Measurements from ENCODE around the gene MOSMO. TPM values are rescaled to one million over a fixed set of nuclear protein-coding genes. Genes with fewer than 3 reads are reported as not detected.

MOSMO gene
- total and polyA plus RNA-seq, 10 of the 15 experiments (the other 5 are each of a cell fraction or from before 2014, with no cell fraction given): 1.7 to 26.7 (median 12.2) TPM

DNA sequence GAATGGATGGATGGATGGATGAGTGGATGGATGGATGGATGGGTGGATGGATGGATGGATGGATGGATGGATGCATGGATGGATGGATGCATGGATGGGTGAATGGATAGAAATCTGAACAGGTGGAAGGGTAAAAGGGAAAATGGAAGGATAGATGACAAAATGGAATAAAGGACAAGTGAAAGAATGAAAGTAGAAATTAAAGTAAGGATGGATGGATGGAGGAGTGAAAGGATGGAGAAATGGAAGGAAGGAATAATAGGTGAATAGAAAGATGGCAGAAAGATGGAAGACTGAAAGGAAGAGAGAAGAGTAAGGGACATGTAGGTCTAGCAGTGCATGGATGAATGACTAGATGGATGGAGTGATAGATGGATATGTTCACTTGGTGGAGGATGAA, 114.3 kb downstream of the MOSMO start (continued):
- TF ChIP-seq, protein P1, sequence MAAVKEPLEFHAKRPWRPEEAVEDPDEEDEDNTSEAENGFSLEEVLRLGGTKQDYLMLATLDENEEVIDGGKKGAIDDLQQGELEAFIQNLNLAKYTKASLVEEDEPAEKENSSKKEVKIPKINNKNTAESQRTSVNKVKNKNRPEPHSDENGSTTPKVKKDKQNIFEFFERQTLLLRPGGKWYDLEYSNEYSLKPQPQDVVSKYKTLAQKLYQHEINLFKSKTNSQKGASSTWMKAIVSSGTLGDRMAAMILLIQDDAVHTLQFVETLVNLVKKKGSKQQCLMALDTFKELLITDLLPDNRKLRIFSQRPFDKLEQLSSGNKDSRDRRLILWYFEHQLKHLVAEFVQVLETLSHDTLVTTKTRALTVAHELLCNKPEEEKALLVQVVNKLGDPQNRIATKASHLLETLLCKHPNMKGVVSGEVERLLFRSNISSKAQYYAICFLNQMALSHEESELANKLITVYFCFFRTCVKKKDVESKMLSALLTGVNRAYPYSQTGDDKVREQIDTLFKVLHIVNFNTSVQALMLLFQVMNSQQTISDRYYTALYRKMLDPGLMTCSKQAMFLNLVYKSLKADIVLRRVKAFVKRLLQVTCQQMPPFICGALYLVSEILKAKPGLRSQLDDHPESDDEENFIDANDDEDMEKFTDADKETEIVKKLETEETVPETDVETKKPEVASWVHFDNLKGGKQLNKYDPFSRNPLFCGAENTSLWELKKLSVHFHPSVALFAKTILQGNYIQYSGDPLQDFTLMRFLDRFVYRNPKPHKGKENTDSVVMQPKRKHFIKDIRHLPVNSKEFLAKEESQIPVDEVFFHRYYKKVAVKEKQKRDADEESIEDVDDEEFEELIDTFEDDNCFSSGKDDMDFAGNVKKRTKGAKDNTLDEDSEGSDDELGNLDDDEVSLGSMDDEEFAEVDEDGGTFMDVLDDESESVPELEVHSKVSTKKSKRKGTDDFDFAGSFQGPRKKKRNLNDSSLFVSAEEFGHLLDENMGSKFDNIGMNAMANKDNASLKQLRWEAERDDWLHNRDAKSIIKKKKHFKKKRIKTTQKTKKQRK (IDR thresholded peaks at IDR 0.05; ENCODE audit: low read depth, low read length): no peak
- TF ChIP-seq NFXL1 (IDR thresholded peaks at IDR 0.05; ENCODE audit: borderline replicate concordance) (no peak), FOS (IDR thresholded peaks at IDR 0.05; ENCODE audit: borderline replicate concordance, extremely low read depth, insufficient read length) (no peak), EZH2 (IDR thresholded peaks at IDR 0.05; ENCODE audit: borderline replicate concordance, control insufficient read depth, low read depth, low read length) (no peak), TBL1XR1 (IDR thresholded peaks at IDR 0.05; ENCODE audit: low read depth, low read length) (no peak), IKZF2 (IDR thresholded peaks at IDR 0.05) (no peak), MEF2A (IDR thresholded peaks at IDR 0.05; ENCODE audit: insufficient read depth, low read depth, low read length) (no peak), CEBPB (IDR thresholded peaks at IDR 0.05; ENCODE audit: borderline replicate concordance in 1 of 2, low read depth in 2 of 2, low read length in 2 of 2) (no peak), SREBF1 (IDR thresholded peaks at IDR 0.05; ENCODE audit: low read length) (no peak)

DNA sequence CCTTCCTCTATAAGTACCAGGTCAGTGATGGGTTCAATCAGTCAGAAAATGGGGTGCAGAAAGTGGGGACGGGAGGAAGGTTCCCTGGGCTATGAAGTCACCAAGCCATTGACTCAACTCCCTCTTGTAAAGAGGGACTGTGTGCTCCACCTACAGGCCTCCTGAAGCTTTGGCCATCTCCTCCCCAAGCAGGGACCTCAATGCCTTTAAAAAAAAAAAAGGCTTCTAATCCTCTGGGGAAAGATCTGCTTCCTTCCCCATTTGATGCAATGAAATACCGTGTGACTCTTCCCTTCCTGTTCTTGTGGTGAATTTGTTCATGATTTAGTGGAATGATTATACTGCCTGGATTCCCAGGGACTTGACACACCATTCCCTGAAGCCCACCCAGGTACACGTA, 115.2 kb downstream of the MOSMO start:
- DNase-seq (ENCODE audit: low read depth, low spot score) (no peak), FAIRE-seq (no peak), ATAC-seq (peak; percentile 48)
- RAD21 ChIA-PET (ENCODE audit: unreplicated experiment): no interaction called here
- H4K20me1 ChIP-seq (ENCODE audit: control insufficient read depth, insufficient read depth): no peaks in the 10 kb centered on the region
- no peaks in the 10 kb centered on the region for H3K36me3 ChIP-seq (ENCODE audit: control insufficient read depth in 2 of 2, insufficient read depth in 2 of 2, low read length in 1 of 2)
- in situ Hi-C loops (cut with MboI): no loop called here
- H3K4me2 ChIP-seq (ENCODE audit: control insufficient read depth, insufficient read depth): no peak overlapping the region
- POLR2A ChIA-PET: interaction anchor here (1.3 kb wide), 1 partner anchor 164 kb away, joined by 5 read pairs; no protein-coding TSS in a partner anchor
- H3K9ac ChIP-seq (ENCODE audit: control insufficient read depth, insufficient read depth, low read length): no peak overlapping the region
- no peaks in the 10 kb centered on the region for H3K9me3 ChIP-seq (replicated peaks; ENCODE audit: control insufficient read depth, insufficient read depth, low read length)
- H2AFZ ChIP-seq (ENCODE audit: control insufficient read depth, low read depth, low read length): no peak overlapping the region
- 0% methylated on average over 3 of the region's 3 CpGs for WGBS (ENCODE audit: insufficient coverage, insufficient replicate concordance, low lambda C conversion rate, missing lambda C conversion rate)
- CTCF ChIA-PET: no interaction called here
- intact Hi-C loops (cut with micrococcal nuclease; ENCODE audit: unreplicated experiment): no loop called here
- SMC1A ChIA-PET (ENCODE audit: uncharacterized antibody, unreplicated experiment): interaction anchor here (1.5 kb wide), 1 partner anchor 45 kb away, joined by 4 read pairs; no protein-coding TSS in a partner anchor
- H3K79me2 ChIP-seq (ENCODE audit: control insufficient read depth, insufficient read depth, low read length): no peaks in the 10 kb centered on the region
- BruUV-seq (replicated peaks): no TSS peak
- H3K4me1 ChIP-seq (ENCODE audit: control insufficient read depth, insufficient read depth, low read length): no peaks in the 10 kb centered on the region
- H3K4me3 ChIP-seq: no peak overlapping the region
- H3K27ac ChIP-seq (ENCODE audit: control insufficient read depth, insufficient read depth): no peak overlapping the region
- TF ChIP-seq, protein P2, sequence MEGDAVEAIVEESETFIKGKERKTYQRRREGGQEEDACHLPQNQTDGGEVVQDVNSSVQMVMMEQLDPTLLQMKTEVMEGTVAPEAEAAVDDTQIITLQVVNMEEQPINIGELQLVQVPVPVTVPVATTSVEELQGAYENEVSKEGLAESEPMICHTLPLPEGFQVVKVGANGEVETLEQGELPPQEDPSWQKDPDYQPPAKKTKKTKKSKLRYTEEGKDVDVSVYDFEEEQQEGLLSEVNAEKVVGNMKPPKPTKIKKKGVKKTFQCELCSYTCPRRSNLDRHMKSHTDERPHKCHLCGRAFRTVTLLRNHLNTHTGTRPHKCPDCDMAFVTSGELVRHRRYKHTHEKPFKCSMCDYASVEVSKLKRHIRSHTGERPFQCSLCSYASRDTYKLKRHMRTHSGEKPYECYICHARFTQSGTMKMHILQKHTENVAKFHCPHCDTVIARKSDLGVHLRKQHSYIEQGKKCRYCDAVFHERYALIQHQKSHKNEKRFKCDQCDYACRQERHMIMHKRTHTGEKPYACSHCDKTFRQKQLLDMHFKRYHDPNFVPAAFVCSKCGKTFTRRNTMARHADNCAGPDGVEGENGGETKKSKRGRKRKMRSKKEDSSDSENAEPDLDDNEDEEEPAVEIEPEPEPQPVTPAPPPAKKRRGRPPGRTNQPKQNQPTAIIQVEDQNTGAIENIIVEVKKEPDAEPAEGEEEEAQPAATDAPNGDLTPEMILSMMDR (IDR thresholded peaks at IDR 0.05 in 2 of 3, conservative IDR thresholded peaks at IDR 0.05 in 1 of 3; ENCODE audit: control insufficient read depth in 2 of 3, extremely low read depth in 1 of 3, insufficient read depth in 1 of 3, low read depth in 3 of 3, low read length in 3 of 3): peak in 2 of 3 experiments; percentile 10 to 17; a peak in 2 of 6 replicates
- TF ChIP-seq ZBED1 (IDR thresholded peaks at IDR 0.05; ENCODE audit: borderline replicate concordance): no peak
- no peaks in the 10 kb centered on the region for H3K27me3 ChIP-seq (replicated peaks in 1 of 2; ENCODE audit: control insufficient read depth in 2 of 2, insufficient read depth in 2 of 2, low read length in 1 of 2)
